HEK293T (cell line): ENCODE data around the gene IRF1.

Source experiments
- ARNT ChIP-seq: fragments of 450-650 bp; IDR thresholded peaks from 2 replicates; pipeline ENCODE4 v1.6.1; 2017; ENCODE audit warnings: mild to moderate bottlenecking
- BHLHE40 ChIP-seq: fragments of 450-650 bp; IDR thresholded peaks from 2 replicates; pipeline ENCODE4 v1.6.1; 2016; ENCODE audit warnings: mild to moderate bottlenecking, moderate library complexity, borderline replicate concordance
- ELF4 ChIP-seq: fragments of 450-650 bp; IDR thresholded peaks from 2 replicates; pipeline ENCODE4 v1.6.1; 2017; ENCODE audit warnings: antibody characterized with exemption
- FOXK2 ChIP-seq: fragments of 450-650 bp; IDR thresholded peaks from 2 replicates; pipeline ENCODE4 v1.6.1; 2016; ENCODE audit warnings: mild to moderate bottlenecking
- FOXM1 ChIP-seq: fragments of 450-650 bp; IDR thresholded peaks from 2 replicates; pipeline ENCODE4 v1.6.1; 2017; ENCODE audit warnings: mild to moderate bottlenecking, borderline replicate concordance
- HDGF ChIP-seq: fragments of 450-650 bp; IDR thresholded peaks from 2 replicates; pipeline ENCODE4 v1.6.1; 2017; ENCODE audit warnings: antibody characterized with exemption, borderline replicate concordance
- LEF1 ChIP-seq: fragments of 450-650 bp; IDR thresholded peaks from 2 replicates; pipeline ENCODE4 v1.6.1; 2017; ENCODE audit warnings: mild to moderate bottlenecking, borderline replicate concordance
- SP1 ChIP-seq: fragments of 450-650 bp; IDR thresholded peaks from 2 replicates; pipeline ENCODE4 v1.6.1; 2017
- SUZ12 ChIP-seq: fragments of 450-650 bp; IDR thresholded peaks from 2 replicates; pipeline ENCODE4 v1.6.1; 2016; ENCODE audit warnings: mild to moderate bottlenecking
- TARDBP ChIP-seq: fragments of 450-650 bp; IDR thresholded peaks from 2 replicates; pipeline ENCODE4 v1.6.1; 2016
- ZNF384 ChIP-seq: fragments of 450-650 bp; IDR thresholded peaks from 2 replicates; pipeline ENCODE4 v1.6.1; 2016

DNA sequence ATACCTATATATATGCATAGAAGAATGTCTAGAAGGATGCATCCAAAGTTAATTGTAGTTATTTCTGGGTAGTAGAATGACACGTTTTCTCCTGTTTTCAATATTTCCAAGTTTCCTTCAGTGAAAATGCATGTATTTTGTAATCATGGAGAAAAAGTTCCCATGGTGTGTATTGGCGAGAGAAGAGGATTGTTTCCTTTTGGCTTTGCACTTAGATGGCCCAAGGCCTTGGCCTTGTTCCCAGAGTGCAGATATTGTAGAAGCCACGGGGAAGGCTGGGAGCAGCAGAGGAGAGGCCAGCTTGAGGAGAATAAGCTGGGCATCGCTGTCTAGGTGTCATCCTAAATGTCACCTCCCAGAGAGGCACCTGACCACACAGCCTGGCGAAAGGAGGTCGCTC is 44.0 kb downstream of the IRF1 start:
- TF ChIP-seq SP1, result no peak
- TF ChIP-seq LEF1, result no peak
- TF ChIP-seq BHLHE40, result no peak
- TF ChIP-seq ARNT, result no peak
- no peak for TF ChIP-seq SUZ12
- no peak for TF ChIP-seq ZNF384
- TF ChIP-seq FOXM1, result no peak
- TF ChIP-seq TARDBP, result no peak
- no peak for TF ChIP-seq FOXK2
- TF ChIP-seq ELF4, result no peak
- TF ChIP-seq HDGF, result no peak
